Stimulated activated CD4-positive, alpha-beta T cell treated with anti-CD3 and anti-CD28 coated beads, Interleukin-1b, Interleukin-23, amount 100 ng/mL, for 4 hours (primary cell): ENCODE data around the gene TMPRSS13.

ENCODE experiments used
- DNase-seq, 2 donors: peaks; one replicate each; pipeline ENCODE4 v3.0.0-alpha.2; 2020; ENCODE audit warnings: low read depth in 2 of 2

Gene TMPRSS13

DNA sequence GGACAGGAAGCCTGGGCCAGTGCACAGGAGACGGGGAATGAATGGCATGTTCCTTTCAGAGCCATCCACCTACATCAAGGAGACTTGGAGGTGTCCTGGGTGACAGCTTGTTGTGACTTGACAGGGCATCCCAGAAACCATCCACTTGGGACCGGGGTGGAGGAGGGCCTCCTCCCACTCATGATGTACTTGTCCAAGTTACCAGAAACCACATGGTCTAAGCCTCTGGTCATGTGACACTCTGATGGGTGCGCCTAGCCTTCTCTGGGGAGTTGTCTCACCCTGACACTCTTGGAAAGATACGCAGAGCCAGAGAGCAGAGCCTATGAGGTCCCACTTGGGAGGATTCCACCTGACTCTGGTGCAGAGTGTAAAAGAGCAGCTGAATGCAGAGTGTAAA is 31.1 kb downstream of the TMPRSS13 start:
- no peak for DNase-seq

DNA sequence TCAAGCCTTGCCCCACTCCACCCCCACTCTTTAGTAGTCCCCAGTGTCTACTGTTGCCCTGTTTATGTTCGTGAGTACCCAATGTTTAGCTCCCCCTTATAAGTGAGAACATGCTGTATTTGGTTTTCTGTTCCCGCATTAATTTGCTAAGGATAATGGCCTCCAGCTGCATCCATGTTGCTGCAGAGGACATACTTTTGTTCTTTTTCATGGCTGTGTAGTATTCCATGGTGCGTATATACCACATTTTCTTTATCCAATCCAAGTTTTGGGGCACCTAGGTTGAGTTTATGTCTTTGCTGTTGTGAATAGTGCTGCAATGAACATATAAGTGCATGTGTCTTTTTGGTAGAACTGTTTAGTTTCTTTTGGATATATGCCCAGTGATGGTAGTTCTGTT is 36.6 kb downstream of the TMPRSS13 start:
- no peak for DNase-seq

DNA sequence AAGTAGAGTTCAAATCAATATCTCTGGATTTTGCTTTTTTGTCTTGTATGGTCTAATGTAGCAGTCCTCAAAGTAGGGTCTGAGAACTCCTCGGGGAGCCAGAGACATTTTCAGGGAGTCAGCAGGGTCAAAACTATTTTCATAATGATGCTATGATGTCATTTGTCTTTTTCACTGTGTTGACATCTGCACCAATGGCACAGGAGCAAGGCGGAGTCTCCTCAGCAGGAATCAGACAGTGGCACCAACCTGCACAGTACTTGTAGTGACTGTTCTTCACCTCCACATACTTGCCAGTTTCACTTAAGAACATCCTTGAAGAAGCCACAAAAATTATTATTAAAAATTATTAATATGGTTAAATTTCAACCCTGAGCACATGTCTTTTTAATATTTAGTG is 37.8 kb downstream of the TMPRSS13 start:
- DNase-seq = no peak

DNA sequence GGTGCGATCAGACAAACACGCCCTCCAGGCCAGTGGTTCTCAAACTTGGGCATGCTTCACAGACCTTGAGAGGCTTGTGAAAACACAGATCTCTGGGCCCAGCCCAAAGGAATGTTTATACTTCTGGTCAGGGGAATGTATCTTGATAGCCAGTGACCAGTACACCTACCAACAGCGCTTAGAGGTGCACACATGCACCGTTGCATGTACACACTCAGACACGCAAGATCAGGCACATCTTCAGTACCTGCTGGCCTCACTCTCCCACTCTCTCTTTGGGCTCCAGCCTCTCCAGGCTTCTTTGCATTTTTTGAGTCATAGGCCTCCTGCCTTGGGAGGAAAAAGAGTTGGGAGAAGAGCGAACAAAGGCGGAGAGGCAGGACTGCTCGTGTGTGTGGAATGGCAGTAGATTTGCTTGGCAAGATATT is 41.0 kb downstream of the TMPRSS13 start:
- no peak for DNase-seq

DNA sequence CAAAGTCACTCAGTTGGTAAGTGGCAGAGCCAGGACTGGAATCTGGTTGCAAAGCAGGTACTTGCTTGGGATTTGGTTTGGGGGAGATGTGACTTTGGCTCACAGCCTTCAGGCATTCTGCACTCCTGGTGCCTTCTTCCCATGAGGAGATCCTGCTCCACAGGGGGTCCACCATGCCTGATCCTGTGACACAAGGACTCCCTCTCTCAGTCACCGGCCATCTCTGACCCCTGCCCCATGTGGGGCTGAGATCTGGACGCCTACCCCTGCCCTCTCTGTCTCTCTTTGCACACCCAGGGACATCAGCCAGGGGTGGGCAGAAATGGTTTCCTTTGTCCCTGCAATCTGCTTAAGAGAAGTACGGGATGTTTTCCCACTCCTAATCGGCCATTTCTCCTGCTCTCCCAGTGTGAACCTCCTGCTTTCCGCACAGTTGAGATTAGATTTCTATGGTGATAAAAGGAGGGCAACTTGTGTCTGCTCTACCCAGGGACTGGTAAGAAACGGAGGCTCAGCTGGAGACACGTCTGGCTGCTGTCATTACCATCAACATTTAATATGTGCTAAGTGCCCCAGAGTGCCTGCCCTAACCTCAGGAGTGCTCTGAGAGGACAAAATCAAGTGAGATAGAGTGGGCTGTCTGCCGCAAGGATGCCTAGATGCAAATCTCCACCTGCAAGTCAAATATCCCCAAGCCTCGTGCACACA is 41.6 kb downstream of the TMPRSS13 start:
- no peak for DNase-seq

DNA sequence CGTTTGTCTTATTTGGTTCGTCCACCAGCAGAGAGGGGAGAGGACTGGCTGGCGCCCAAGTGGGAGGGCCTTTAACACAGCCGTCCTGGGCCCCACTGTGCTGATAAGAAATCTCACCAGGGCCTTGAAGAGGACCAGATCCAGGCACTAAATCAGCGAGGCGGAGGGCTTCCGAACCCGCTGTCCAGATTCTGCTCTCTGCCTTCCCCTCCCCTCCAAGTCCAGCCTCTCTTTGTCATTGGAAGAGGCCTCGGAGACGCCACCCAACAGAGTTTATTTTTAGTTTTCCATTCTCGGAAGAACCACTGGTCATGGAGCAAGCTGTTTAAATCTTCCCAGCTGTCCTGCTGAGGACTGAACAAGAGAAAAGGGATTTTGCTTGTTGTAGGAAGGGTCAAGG is 43.4 kb downstream of the TMPRSS13 start:
- no peak for DNase-seq

DNA sequence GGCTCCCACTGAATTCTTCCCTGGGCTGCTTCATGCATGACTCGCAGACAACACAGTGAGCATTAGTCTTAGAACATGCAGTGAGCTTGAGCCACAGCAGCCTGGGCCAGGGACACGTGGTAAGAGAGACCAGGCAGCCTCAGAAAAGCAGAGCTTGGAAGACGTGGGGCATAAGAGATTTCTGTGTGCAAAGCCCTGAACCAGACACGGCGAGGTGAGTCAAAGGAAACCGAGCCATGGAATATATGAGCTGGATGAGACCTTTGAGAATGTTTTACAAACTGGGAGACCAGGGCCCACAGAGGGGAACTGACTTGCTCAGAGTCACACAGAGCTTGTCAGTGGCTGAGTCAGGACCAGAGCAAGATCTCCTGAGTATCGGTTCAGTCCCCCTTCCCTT is 44.2 kb downstream of the TMPRSS13 start:
- DNase-seq = no peak

DNA sequence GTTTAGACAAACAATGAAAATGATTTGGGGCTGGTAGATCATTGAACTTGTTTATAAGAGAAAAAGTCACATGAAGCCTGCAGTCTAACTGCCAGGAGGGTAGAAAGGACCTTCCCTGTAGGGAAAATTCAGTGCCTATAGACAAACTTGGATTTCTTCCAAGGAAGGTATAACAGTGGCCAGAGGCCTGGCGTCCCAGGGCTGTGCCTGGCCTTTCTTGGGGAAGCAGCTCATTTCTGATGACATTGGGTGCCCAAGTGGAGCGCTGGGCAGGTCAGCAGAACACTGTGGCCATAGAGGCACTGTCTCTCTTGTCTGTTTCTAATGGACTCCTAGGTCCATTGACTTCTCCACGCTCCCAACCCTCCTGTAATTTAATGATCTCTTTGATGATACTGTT is 46.1 kb downstream of the TMPRSS13 start:
- no peak for DNase-seq

DNA sequence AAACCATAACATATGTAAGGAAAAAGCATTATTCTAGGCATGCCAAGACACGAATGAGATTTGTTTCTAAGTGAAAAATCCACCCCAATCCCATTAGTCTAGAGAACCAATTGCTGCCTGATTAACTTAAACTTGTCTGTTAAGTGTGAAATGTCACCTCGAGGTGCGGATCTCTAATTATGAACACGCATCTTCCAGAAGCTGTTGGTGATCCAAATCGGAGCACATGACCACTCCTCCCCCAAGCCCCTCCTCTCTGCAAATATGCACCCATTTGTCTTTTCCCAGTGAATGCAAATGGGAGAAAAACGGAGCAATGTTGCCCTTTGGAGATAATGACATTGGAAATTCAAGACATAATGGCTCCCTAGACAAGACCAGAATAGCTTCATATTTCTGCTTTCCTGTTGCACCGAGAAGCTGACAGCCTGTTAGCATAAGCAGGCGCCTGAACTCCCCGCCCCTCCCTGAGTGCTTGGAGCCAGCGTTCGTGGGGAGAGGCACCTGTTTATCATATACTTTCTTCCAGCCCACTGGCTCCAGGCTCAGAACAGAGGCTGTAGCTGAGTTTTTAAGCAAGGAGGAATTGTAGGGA is 46.8 kb downstream of the TMPRSS13 start:
- DNase-seq = no peak

DNA sequence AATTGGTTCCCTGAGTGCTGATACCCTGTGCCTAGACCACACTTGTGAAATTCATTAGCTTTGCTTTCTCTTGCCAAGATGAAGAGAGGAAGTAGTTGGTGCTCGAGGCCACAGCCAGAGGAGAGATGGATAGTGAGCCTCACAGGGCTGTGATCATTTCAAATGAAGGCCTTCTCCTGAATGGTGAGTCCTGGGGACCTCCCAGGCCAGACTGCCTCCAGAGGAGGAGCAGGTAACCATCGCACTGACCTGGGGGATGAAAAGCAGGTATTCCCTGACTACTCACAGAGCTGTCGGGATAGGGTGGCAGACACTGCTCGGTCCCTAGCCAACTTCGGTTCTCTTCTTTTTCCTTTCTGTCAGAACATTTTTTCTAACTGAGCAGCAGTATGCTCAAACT is 48.0 kb downstream of the TMPRSS13 start:
- no peak for DNase-seq

DNA sequence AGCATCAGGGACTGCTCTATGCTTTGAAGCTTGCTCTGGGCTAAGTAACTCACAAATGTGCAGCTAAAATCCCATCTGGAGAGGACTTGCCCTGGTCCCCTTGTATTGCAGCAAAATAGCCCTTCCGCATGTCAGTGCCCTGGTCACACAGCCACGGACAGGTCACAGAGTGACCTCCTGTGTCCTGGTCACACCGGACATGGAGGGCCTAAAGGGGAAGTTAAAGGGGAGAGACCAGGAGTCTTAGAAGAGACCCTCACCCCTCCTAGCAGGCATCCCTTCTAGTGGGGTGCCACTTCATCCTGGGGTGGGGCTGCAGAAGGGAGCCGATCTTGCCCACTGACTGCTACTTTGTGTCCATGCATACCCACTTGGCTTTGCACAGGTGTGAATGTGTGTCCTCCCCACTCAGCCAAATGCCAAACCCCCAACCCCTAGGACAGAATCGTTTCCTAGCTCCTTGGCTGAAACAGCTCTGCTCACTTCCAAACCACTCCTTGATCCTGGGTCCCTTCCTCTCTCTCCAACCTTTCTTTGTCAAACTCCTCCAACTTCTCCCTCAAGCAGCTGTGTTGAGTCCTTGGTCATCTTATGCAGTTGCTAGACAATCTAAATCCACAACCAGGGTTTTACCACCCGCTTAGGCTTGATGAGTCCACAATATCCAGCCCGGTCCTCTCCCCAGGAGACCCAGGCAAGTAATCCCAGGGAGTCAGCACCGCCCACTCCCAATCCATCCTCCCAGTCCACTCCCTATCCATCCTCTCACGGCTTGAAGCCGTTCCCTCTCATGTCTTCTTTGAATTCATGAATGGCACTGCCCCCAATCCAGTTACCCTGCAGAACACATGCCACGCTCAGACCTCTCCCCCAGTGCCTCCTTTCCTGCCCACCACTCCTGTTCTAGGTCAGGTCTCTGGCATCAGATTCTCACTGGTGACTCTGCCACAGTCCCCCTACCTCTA is 49.4 kb downstream of the TMPRSS13 start:
- DNase-seq = no peak

DNA sequence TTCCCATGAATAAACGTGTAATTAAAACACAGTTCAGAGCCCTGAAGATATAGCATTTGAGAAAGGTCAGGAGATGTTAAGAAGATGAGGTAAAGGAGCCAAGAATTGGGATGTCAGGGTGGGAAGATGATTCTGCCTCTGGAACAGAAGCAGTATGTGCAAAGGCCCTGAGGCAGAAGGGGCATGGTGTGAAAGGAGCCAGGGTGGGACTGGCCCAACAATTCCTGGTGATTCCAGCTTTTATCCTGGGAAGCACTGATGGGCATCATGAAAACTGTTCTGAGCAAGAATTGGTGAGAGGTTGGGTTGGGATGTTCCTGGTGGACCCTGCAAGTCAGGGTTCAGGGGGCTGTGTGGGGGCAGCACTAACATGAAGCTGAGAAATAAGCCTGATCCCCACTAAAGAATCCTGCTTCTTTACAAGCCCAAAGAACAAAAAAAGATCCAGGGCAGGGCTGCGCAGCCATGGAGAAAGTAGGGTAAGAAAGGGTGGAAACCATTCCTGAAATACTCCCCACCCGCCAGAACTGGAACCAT is 50.2 kb downstream of the TMPRSS13 start:
- DNase-seq = no peak

DNA sequence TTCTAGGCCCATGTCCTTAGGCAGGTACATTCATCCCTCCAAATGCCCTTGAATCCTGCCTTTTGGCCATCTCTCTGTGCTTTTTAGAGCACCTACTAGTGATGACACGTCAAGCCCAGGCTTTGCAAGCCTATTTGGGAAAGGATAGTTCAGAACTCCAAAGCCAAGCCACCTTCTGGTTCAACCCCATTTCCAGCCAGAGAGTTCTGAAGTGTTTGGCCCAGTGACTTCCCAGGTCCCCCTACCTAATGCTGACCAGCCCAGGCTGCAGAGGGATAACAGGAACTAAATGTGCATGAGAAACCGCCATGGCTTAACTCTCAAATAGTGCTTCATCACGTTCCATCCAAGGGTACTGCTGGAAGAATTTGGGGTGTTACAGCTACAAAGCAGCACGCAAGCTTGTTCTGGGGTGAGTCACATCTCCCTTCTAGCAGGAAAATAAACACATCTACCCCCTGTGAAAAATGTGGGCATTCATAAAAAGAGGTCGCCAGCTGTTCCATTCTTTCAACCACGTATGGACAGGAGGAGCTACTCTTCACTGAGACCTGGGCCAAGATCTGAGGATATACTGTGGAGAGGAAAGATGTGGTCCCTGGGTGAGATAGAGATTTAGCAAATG is 50.8 kb downstream of the TMPRSS13 start:
- no peak for DNase-seq

DNA sequence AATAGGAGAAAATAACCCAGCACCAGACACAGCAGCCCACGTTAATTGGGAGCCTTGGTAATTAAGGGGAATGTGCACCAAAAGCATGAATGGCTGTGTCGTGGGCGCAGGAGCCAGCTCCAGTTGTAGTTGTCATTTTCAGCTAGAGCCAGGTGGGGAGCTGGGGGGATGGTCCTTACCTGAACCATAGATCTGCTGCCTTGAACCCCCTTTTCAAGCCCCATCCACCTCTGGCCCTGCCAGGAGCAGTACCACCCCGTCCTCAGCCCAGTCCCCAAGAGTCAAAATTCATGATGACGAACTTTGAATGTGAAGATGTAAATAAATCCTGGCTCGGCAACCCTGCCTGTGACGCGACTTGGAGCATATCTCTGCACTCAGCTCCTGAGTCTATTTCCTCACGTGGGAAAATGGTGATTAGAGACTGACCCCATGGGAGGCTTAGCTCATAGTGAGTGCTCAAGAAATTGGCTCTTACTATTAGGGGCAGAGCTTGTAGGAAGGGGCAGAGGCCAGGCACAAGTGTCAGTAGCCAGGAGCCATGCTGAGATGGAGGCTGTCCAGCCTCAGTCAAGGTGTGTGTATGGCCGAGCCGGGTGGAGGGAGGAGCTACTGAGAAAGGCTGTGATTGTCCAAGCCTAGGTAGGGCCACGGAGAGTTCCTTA is 52.0 kb downstream of the TMPRSS13 start:
- no peak for DNase-seq

DNA sequence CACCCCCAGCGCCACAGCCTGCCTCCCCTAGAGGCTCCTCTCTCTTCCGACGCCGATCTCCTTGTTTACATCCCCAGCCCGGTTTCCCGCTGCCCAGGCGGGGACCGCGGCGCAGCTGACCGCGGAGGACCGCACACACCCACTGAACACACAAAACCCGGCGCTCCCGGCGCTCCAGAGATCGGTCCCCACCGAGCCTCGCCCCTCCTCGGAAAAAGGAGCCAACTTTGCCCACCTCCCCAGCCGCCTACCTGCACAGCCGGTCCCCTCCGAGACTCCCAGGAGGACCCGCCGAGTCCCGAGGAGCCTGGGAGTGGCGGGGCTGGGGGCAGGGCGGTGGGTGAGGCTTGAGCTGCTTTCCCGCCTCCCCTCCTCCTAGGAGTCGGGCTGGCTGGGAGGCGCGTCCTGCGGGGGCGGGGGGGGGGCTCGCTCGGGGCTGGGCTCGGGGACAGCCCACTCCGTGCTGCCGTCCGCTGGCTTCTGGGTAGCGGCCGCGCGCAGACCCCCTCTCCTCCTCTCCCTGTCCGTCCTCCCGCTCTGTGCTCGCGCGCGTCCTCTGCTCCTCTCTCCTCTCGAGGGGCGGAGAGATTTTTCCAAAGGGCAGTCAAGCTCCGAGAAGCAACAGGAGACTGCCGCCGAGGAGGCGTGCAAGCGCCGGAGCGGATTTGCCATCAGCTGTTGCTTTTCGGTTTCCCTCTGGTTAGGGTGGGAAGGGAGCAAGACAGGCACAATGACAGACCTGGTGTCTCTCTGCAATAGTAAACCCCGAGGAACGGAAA is 52.7 kb downstream of the TMPRSS13 start, which contains the start of gene FXYD6:
FXYD6 (minus strand) TSS at position 318 of the 779 bp plus-strand sequence. CDS start 33,882 bp downstream, outside the sequence.
- DNase-seq = no peak

DNA sequence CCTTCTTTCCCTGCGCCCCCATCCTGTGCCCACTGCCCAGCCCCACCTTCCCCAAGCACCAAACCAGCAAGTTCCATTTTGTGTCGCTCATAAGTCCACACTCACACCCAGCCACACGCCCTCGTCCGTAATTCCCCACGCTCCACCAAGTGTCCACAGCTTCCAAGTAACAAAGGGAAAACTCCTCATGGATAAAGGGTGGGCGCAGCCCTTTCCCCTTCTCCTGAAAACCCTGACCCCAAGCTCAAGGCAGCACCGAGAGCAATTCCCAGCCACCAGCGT is 53.2 kb downstream of the TMPRSS13 start:
- DNase-seq = no peak

DNA sequence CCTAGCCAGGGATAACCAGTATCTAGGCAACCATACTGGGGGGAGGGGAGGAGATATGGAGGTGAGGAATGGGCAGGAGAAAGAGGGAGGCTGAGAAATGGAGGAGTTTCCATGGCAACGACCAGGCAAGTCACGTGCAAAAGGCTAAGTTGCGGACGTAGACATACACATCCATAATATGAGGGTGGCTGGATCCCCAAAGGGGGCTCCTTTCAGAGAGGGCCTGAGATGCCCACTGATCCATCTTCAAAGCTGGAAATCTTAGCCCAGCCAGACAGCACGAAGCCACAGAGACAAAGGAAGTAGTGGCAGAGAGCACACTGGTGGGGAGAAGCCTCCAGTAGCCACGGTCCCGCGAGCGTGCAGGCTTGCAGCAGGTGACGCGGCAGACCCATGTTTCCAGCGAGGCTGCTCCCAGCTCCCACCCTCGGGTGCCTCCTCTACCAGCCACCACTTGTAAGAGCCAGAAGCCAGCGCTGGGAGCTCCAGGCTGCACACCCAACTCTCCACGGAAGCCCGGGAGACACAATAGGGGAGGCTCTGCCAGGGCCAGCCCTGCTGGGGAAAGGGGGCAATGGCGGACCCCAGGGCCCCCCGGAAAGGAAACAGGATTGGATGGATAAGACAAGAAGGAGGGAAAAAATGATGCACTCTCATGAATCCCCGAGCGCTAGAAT is 53.7 kb downstream of the TMPRSS13 start:
- no peak for DNase-seq

DNA sequence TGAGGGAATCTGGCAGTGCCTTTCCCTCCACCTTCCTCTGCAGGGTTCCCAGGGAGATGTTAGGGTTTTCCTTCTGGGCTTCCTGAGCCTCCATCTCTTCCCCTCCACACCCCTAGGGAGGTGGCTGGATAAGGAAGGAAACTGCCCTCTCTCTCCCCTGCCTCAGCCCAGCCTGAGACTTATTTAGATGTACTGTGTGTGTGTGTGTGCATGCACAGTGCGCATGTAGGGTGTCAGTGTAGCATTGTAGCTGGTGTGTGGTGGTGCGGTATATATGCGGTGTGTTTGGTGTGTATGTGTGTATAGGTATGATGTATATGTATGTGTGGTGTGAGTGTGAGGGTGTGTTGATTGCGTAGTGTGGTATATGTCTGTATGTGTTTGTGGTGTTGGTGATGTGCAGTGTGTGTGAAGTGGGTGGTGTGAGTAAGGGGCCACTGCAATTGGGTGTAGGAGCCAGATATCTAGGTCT is 54.3 kb downstream of the TMPRSS13 start:
- DNase-seq = no peak

DNA sequence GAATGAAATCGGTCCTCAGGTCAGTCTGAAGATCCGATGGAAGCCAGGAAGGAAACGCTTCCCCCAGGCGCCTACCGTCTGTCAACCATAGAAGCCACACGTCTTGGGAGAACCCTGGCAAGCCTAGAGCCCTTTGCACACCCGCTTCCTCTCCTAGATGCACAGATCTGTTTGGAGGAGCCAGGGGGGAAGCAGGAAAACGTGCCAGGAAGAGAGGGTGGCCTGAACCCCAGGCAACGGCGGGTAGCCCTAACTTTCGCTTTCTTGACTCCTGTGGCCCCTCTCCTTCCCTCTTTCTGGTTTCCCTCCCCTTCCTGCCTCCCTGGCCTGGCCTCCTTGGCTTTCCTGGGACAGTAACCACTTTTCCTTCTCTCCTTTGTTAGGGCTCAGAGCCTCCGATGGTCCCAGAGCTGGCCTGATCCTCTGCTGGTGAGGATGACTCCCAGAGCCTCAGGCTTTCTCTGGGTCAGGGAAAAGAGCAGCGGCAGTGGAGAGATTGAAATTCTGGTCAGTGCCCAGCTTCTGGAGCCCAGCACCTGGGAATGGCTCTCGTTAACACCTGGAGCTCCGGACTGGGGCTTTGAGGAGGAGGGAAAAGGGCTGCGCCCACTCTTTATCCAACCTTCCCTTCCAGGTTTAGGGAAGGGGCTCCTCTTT is 54.8 kb downstream of the TMPRSS13 start:
- DNase-seq = no peak

DNA sequence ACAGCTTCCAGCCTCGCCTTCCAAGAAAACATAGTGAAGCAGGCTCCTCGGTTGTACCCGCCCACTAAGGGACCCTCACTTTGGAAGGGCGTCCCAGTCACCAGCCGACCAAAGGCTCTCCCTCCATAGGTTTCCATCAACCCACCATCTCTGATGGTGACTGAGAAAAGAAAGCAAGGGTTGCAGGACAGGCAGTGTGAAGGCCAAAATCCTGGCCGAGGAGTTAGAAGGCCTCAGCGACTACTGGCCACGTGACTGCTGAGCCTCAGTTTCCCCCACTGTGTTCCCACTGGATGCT is 55.4 kb downstream of the TMPRSS13 start:
- DNase-seq = no peak
